Upper lobe of left lung (tissue), 6 donors: ENCODE measurements around the gene CA10. TPM values are rescaled to one million over a fixed set of nuclear protein-coding genes. Genes with fewer than 3 reads are reported as not detected.

Experiments
- ATAC-seq, 2 donors: fragments of 200-7000 bp; cut with Tn5 transposase; one replicate each; pipeline ENCODE4 v1.9.1; 2022; ENCODE audit warnings: mild to moderate bottlenecking in 2 of 2, moderate library complexity in 2 of 2; ENCODE audit not compliant: low FRiP score in 2 of 2
- DNase-seq, 2 donors: peaks; one replicate each; pipeline ENCODE4 v3.0.0-alpha.2; 2019 to 2020
- H3K27ac ChIP-seq, 4 donors: fragments of 200-600 bp; sonication (generic); one replicate each; pipeline ENCODE4 v1.5.1; 2016 to 2019
- H3K27me3 ChIP-seq, 4 donors: fragments of 200-600 bp; sonication (generic); one replicate each; pipeline ENCODE4 v1.5.1; 2017 to 2019
- H3K36me3 ChIP-seq, 4 donors: fragments of 200-600 bp; sonication (generic); one replicate each; pipeline ENCODE4 v1.5.1; 2016 to 2019
- H3K4me1 ChIP-seq, 4 donors: fragments of 200-600 bp; sonication (generic); one replicate each; pipeline ENCODE4 v1.5.1; 2018 to 2019
- H3K4me3 ChIP-seq, 4 donors: fragments of 200-600 bp; sonication (generic); one replicate each; pipeline ENCODE4 v1.5.1; 2017 to 2019; ENCODE audit warnings: mild to moderate bottlenecking in 2 of 4, moderate library complexity in 1 of 4
- H3K9me3 ChIP-seq, 4 donors: fragments of 200-600 bp; sonication (generic); one replicate each; pipeline ENCODE4 v1.5.1; 2018 to 2019
- CTCF ChIP-seq, 6 experiments: fragments of 450-650 bp in 4 of 6; fragments of 200-600 bp in 2 of 6; sonication (generic) in 2 of 6; IDR thresholded peaks; one replicate each; pipeline ENCODE4 v1.5.1; 2016 to 2019; ENCODE audit warnings: antibody characterized with exemption in 6 of 6
- EP300 ChIP-seq, 4 donors: sonication (generic); formaldehyde crosslinking; IDR thresholded peaks; one replicate each; pipeline ENCODE4 v1.5.1; 2017; ENCODE audit warnings: antibody characterized with exemption in 4 of 4, control low read depth in 2 of 4
- POLR2A ChIP-seq, 4 donors: fragments of 450-650 bp; IDR thresholded peaks; one replicate each; pipeline ENCODE4 v1.5.1; 2016 to 2017; ENCODE audit warnings: antibody characterized with exemption in 4 of 4, mild to moderate bottlenecking in 2 of 4
- POLR2AphosphoS5 ChIP-seq, 2 donors: sonication (generic); formaldehyde crosslinking; IDR thresholded peaks; one replicate each; pipeline ENCODE4 v1.5.1; 2017; ENCODE audit warnings: antibody characterized with exemption in 2 of 2
- WGBS, 2 donors: methylation state at CpG; one replicate each; pipeline ENCODE4 v1.1.5; 2017 to 2018; 5-methylcytosine and 5-hydroxymethylcytosine counted together
- total RNA-seq, 6 donors: library from RNA; depleted of rRNA in 4 of 6; stranded (reverse); fragments of >200 nt in 4 of 6; gene quantifications; one replicate each; pipeline versions ENCODE4 v1.1.0 to v1.2.1, GENCODE V29; 2016 to 2021
- donor health status: DM: no; HTN: no; CAD: no; lungs with moderate emphysema.
- donor health status: DM: no; HTN: yes; CAD: no; lungs with severe emphysema.

Gene CA10
- total RNA-seq, 6 donors from 2014 or later = 0.10 TPM; not detected in 5

DNA sequence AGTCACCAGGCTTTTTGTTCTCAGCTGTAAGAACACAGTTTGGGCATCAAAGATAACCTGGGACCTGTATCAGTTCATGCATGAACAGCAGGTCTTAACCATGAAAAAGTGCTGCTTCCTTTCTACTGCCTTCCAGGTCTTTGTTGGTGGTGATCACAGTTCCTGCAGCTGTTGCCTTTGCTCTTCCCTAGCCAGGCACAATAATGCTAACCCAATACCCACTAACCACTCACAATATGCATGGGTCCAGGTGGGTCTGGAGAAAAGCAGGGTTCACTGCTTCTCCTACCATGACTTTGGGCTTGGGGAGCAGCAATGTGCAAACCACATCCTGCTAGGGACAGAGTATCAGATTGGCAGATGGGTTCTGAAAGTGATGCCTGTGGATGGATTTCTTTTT, 501.3 kb downstream of the CA10 start:
- H3K9me3 ChIP-seq = no peaks in the 10 kb centered on the region
- H3K27me3 ChIP-seq = no peaks in the 10 kb centered on the region
- H3K36me3 ChIP-seq = no peaks in the 10 kb centered on the region
- TF ChIP-seq EP300 (IDR thresholded peaks at IDR 0.05) (no peak), CTCF (IDR thresholded peaks at IDR 0.05) (no peak), POLR2A (IDR thresholded peaks at IDR 0.05) (no peak), POLR2AphosphoS5 (IDR thresholded peaks at IDR 0.05) (no peak)
- no peak overlapping the region for H3K27ac ChIP-seq
- no peak overlapping the region for H3K4me3 ChIP-seq
- DNase-seq = no peak
- H3K4me1 ChIP-seq = no peaks in the 10 kb centered on the region
- ATAC-seq = no peak

- Histone ChIP-seq H3K36me3 (no peaks in the 10 kb centered on the region), H3K4me3 (no peak overlapping the region), H3K27me3 (no peaks in the 10 kb centered on the region), H3K27ac (no peak overlapping the region), H3K9me3 (no peaks in the 10 kb centered on the region), H3K4me1 (no peaks in the 10 kb centered on the region)
- DNase-seq = no peak
- ATAC-seq = no peak
- no peak for TF ChIP-seq EP300 (IDR thresholded peaks at IDR 0.05)
- no peak for TF ChIP-seq POLR2AphosphoS5 (IDR thresholded peaks at IDR 0.05)
- TF ChIP-seq CTCF (IDR thresholded peaks at IDR 0.05) = no peak
- no peak for TF ChIP-seq POLR2A (IDR thresholded peaks at IDR 0.05)
- WGBS, 2 donors = 47 to 50% methylated on average over 5 of the region's 5 CpGs
Measured at GRCh38 chr17:51653878-51654277, 504.6 kb downstream of the CA10 start.

- Histone ChIP-seq H3K27ac (no peak overlapping the region), H3K4me1 (no peaks in the 10 kb centered on the region), H3K27me3 (no peaks in the 10 kb centered on the region), H3K9me3 (no peaks in the 10 kb centered on the region), H3K4me3 (no peak overlapping the region), H3K36me3 (no peaks in the 10 kb centered on the region)
- TF ChIP-seq POLR2AphosphoS5 (IDR thresholded peaks at IDR 0.05) (no peak), CTCF (IDR thresholded peaks at IDR 0.05) (no peak), EP300 (IDR thresholded peaks at IDR 0.05) (no peak), POLR2A (IDR thresholded peaks at IDR 0.05) (no peak)
- 53 to 88% methylated on average over 3 of the region's 3 CpGs for WGBS, 2 donors
- no peak for DNase-seq
- ATAC-seq = no peak
Measured at GRCh38 chr17:51652529-51652928, 506.0 kb downstream of the CA10 start.

- Histone ChIP-seq H3K9me3 (no peaks in the 10 kb centered on the region), H3K27me3 (no peaks in the 10 kb centered on the region), H3K4me1 (no peaks in the 10 kb centered on the region), H3K4me3 (no peak overlapping the region), H3K27ac (no peak overlapping the region), H3K36me3 (no peaks in the 10 kb centered on the region)
- no peak for ATAC-seq
- DNase-seq = no peak
- TF ChIP-seq POLR2AphosphoS5 (IDR thresholded peaks at IDR 0.05) (no peak), EP300 (IDR thresholded peaks at IDR 0.05) (no peak), POLR2A (IDR thresholded peaks at IDR 0.05) (no peak), CTCF (IDR thresholded peaks at IDR 0.05) (no peak)
- WGBS, 2 donors = 69 to 73% methylated on average over 5 to 6 of the region's 6 CpGs
Measured at GRCh38 chr17:51651513-51652298, 506.8 kb downstream of the CA10 start.

DNA sequence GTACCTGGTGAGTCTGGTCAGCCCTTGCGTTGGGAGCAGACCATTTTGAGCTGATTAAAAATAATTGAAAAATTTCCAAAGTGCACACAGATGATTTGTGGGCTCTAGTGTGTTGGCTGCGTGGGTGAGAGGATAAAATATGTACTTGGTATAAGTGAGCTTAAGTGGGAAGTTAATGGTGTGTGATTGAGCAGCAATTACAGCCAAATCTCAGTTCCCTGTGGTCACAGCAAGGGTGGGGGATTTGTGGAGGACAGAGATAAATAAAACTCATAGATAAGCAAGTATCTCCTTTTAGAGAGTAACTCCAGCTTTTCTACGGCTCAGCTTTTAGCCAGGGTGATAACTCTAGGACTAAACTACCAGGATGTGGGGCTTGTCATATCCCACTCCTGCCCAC, 507.7 kb downstream of the CA10 start:
- no peak for DNase-seq
- ATAC-seq = no peak
- no peak for TF ChIP-seq CTCF (IDR thresholded peaks at IDR 0.05)
- TF ChIP-seq EP300 (IDR thresholded peaks at IDR 0.05) = no peak
- no peak for TF ChIP-seq POLR2AphosphoS5 (IDR thresholded peaks at IDR 0.05)
- Histone ChIP-seq H3K27ac (no peak overlapping the region), H3K4me1 (no peaks in the 10 kb centered on the region), H3K9me3 (no peaks in the 10 kb centered on the region), H3K27me3 (no peaks in the 10 kb centered on the region), H3K36me3 (no peaks in the 10 kb centered on the region), H3K4me3 (no peak overlapping the region)
- 40 to 55% methylated on average over 3 of the region's 3 CpGs for WGBS, 2 donors
